GM06990 (cell line): ENCODE data around the gene MAGEB16.

Experiments
- DNase-seq: peaks from one replicate; pipeline ENCODE4 v3.0.0-alpha.2; 2011; ENCODE audit not compliant: insufficient read length; ENCODE audit errors: extremely low read depth
- H3K27me3 ChIP-seq: replicated peaks from 2 replicates; pipeline ENCODE4 v1.6.0; 2011; ENCODE audit warnings: low read length; ENCODE audit not compliant: control insufficient read depth, insufficient read depth
- H3K36me3 ChIP-seq: 2 replicates; pipeline ENCODE4 v1.5.1; 2011; ENCODE audit warnings: low read length; ENCODE audit not compliant: control insufficient read depth, insufficient read depth
- H3K4me3 ChIP-seq: replicated peaks from 2 replicates; pipeline ENCODE4 v1.5.1; 2011; ENCODE audit warnings: low read depth, mild to moderate bottlenecking, control low read depth, low read length
- TF ChIP-seq, protein P1 (sequence below): IDR thresholded peaks from 2 replicates; pipeline ENCODE4 v1.5.1; 2011; ENCODE audit warnings: low read length, control low read depth, mild to moderate bottlenecking, inconsistent platforms; ENCODE audit not compliant: insufficient read depth, poor library complexity, severe bottlenecking

MAGEB16 gene

DNA sequence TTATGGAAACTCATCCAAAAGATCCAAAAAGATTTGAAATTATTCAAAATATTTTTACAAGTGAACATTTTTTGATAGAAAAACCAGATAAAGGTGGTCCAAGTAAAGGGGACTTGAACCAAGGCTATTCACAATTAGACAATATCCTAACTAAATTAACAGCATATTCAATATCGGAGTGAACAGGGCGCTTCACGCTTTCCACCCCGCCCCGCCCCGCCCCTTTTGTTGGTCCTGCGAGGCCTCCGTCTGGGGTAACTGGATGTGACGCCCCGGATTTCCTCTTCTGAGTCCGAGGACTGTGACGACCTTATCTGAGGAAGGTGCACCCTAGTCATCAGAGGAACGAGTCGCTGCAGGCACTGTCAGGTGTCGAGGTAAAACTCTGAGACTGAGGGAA is at the start of gene MAGEB16:
TSS of gene MAGEB16 (plus strand) at position 301 of the 400 bp plus-strand sequence. CDS start 3,855 bp downstream, outside the sequence.
- Histone ChIP-seq H3K27me3 (no peaks in the 10 kb centered on the region), H3K4me3 (no peak within 1 kb of the TSS), H3K36me3 (no peaks in the 10 kb centered on the region)
- TF ChIP-seq, protein P1, sequence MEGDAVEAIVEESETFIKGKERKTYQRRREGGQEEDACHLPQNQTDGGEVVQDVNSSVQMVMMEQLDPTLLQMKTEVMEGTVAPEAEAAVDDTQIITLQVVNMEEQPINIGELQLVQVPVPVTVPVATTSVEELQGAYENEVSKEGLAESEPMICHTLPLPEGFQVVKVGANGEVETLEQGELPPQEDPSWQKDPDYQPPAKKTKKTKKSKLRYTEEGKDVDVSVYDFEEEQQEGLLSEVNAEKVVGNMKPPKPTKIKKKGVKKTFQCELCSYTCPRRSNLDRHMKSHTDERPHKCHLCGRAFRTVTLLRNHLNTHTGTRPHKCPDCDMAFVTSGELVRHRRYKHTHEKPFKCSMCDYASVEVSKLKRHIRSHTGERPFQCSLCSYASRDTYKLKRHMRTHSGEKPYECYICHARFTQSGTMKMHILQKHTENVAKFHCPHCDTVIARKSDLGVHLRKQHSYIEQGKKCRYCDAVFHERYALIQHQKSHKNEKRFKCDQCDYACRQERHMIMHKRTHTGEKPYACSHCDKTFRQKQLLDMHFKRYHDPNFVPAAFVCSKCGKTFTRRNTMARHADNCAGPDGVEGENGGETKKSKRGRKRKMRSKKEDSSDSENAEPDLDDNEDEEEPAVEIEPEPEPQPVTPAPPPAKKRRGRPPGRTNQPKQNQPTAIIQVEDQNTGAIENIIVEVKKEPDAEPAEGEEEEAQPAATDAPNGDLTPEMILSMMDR, result no peak
- no peak for DNase-seq

DNA sequence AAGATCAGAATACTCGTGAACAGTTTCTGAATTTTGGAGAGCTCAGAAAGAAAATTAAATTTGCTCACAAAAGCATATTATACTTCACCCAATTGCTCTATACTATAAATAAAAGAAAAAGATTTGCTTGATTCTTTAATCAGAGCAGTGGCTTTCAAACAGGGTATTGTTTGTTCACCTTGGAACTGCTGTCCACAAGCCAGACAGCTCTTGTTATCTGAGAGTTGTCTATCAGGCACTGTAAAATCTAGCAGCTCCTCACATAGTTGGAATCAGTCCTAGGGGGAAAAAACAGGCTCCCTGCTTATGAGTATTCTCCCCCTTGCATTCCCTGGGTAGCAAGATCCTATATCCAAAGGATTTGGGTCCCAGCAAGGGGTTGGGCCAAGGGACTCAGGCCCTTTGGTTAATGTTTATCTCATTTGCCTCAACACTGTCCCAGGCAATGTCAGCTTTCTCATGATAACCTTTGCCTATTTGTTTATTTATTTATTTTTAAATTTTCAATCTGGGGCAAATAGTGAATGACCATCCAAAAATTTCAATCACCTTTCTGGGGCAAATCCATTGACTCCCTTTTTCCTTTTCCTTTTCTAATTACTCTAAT is 24.1 kb upstream of the MAGEB16 start:
- TF ChIP-seq, protein P1, result no peak
- H3K27me3 ChIP-seq, result no peaks in the 10 kb centered on the region
- no peak overlapping the region for H3K4me3 ChIP-seq
- no peak for DNase-seq
- H3K36me3 ChIP-seq, result no peaks in the 10 kb centered on the region

DNA sequence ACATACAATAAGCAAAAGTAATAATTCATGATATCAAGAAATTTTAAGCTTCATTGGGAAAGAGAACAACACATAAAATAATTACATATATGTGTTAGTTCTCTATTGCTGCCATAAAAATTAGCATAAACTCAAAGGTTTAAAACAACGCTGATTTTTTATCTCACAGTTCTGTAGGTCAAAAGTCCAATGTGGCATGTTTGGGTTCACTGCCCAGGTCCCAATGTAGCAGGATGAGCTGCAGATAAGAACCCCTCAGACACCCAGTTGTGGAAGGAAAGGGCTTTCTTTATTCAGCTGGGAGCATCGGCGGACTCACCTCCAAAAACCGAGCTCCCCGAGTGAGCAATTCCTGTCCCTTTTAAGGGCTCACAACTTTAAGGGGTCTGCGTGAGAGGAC is 13.1 kb upstream of the MAGEB16 start:
- no peak for DNase-seq
- TF ChIP-seq, protein P1, result no peak
- H3K27me3 ChIP-seq, result no peaks in the 10 kb centered on the region; the same call in 1 of the 2 replicates
- H3K4me3 ChIP-seq, result no peak overlapping the region
- no peaks in the 10 kb centered on the region for H3K36me3 ChIP-seq

DNA sequence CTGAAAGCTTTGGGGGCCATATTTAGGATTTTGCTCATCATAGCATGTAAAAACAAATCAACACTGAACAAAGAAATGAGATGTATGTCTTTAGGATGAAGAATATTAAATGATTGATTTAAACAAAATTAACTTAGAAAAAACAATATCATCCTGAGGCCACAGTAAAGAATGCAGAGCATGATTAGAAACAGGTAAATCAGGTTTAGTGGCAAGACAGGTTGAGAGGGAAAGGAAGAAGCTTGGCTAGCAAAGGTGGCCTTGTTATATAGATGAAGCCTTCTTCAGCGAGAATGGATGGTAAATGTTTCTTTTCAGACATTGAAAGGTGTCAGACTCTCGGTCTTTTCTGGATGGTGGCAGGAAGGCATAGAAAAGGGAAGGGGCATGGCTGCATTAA is 11.9 kb upstream of the MAGEB16 start:
- no peak for DNase-seq
- no peaks in the 10 kb centered on the region for H3K36me3 ChIP-seq
- TF ChIP-seq, protein P1, result no peak
- H3K27me3 ChIP-seq, result no peaks in the 10 kb centered on the region; the same call in 1 of the 2 replicates
- no peak overlapping the region for H3K4me3 ChIP-seq

DNA sequence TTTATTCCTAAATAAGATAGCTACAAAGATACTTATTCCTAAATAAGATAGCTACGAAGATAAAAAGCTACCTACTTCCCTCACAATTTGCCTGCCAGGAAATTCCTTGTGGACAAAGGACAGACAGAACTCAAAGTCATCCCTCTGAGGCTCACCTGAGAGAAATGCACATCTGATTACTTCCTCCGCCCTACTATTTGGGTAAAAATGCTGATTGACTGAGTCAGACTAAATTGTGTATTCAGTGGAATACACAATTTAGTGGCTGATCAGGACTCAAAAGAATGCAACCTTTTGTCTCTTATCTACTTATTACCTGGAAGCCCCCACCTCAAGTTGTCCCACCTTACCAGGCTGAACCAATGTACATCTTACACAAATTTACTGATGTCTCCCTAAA is 10.3 kb upstream of the MAGEB16 start:
- TF ChIP-seq, protein P1, result no peak
- no peaks in the 10 kb centered on the region for H3K36me3 ChIP-seq
- no peak for DNase-seq
- H3K27me3 ChIP-seq, result no peaks in the 10 kb centered on the region; the same call in 1 of the 2 replicates
- no peak overlapping the region for H3K4me3 ChIP-seq

DNA sequence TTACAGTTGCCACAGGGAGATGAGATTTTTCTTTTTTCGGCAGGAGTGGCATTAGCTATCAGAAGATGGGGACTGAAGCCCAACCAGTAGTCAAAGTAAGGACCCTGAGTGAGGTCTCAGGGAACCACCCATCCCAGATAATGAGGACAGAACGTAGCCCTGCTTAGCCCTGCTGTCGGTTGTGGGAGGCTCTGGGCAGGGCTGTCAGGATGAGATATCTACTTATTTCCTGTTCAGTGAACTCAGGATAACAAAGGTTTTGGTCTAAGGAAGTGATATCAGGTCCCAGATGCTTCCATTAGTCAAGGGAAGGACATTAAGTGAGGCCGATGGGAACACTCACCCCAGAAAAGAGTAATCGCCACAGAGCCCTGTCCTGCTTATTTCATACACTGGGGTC is 2.3 kb downstream of the MAGEB16 start:
- Histone ChIP-seq H3K4me3 (no peak overlapping the region), H3K27me3 (no peaks in the 10 kb centered on the region), H3K36me3 (no peaks in the 10 kb centered on the region)
- TF ChIP-seq, protein P1, result no peak
- DNase-seq, result no peak
